MG63 (cell line): ENCODE results near the gene SH2D5. TPM values are rescaled to one million over a fixed set of nuclear protein-coding genes. Genes with fewer than 3 reads are reported as not detected.
"Not testable (repeated sequence)": the region's sequence is repeated elsewhere in the genome, so short reads cannot be mapped to it uniquely, and the experiment has no call there.

Source experiments
- DNase-seq: peaks from one replicate; pipeline ENCODE4 v3.0.0-alpha.2; 2020
- H3K27me3 ChIP-seq: fragments of 250-450 bp; sonication (Bioruptor Pico); 2 replicates; pipeline ENCODE4 v1.5.1; 2020; ENCODE audit warnings: mild to moderate bottlenecking, moderate library complexity
- H3K36me3 ChIP-seq: fragments of 250-450 bp; sonication (Bioruptor Pico); 2 replicates; pipeline ENCODE4 v1.5.1; 2020; ENCODE audit warnings: mild to moderate bottlenecking, moderate library complexity
- H3K4me3 ChIP-seq: fragments of 250-450 bp; sonication (Bioruptor Pico); 2 replicates; pipeline ENCODE4 v1.5.1; 2020; ENCODE audit warnings: mild to moderate bottlenecking, moderate library complexity
- H3K9me3 ChIP-seq: fragments of 250-450 bp; sonication (Bioruptor Pico); 2 replicates; pipeline ENCODE4 v1.5.1; 2020; ENCODE audit warnings: mild to moderate bottlenecking, moderate library complexity
- total RNA-seq: library from RNA; depleted of rRNA; stranded (reverse); fragments of >200 nt; shearing (Covaris generic); gene quantifications from 2 replicates; pipeline ENCODE4 v1.2.3, GENCODE V29; 2014; ENCODE audit warnings: low replicate concordance; rRNA removed

Gene SH2D5
- total RNA-seq, 1 experiment from 2014 or later, result 2.4 TPM

DNA sequence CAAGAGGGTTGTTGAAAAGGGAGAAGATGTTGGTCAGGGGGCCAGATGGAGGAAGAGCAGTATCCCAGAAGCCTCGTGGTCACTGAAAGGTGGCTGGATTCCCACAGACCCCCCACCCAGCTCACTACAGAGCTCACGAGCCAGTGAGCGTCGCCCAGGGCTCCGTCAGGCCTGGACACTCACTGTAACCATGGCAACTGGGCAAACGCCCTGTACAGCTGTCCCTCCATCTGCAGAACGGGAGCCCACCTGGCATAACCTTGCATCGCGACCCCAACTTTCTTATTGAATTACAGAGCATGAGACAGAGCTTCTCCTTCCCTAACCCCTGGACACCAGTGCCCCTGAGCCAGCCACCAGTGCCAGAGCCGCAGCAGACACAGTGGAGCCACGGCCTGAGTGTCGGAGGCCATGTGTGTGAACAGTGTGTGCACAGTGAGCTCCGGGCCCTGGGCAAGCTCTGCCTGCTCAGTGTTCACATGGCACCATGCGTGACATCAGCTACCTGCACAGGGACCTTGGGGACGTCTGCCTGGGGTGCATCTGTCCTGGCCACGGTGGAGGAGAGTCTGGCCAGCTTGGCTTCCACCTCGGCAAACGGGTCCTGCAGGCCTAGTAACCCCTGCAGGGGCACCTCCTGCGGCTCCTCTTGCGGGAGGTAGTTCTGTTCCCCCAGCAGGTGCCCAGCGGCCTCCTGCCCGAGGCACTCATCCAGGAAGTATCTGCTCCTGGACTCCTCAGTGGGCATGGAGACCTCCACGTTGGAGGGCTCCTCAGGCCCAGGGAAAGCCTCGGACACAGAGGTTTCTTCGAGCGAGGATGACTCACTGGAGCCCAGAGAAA is 45.4 kb downstream of the SH2D5 start:
- Histone ChIP-seq H3K36me3 (no peaks in the 10 kb centered on the region), H3K4me3 (no peak overlapping the region), H3K27me3 (no peaks in the 10 kb centered on the region), H3K9me3 (no peaks in the 10 kb centered on the region)
- DNase-seq, result no peak

DNA sequence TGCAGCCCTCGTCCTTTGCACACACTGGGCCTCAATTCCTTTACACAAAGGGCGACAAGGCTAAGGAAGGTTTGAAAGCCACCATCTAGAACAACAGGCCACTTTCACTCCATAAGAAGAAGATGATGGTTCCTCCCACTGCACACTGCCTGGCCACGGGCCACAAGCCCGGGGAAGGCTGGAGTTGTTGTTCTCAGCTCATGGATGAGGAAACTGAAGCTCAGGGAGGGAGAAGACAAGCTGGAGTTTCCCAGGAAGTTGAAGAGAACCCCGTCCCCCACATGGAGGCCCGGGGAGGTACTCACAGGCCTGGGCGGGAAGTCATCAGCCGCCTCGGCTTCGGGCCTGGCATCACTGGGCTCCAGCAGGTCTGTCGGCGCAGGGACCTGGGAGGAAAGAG is 46.8 kb downstream of the SH2D5 start:
- H3K36me3 ChIP-seq, result no peaks in the 10 kb centered on the region
- no peak for DNase-seq

GRCh38 chr1:20685099-20685662 is 47.3 kb downstream of the SH2D5 start:
- no peak for DNase-seq
- H3K9me3 ChIP-seq, result no peaks in the 10 kb centered on the region

More for the DNA sequence above, 46.8 kb downstream of the SH2D5 start:
- H3K9me3 ChIP-seq, result no peaks in the 10 kb centered on the region
- no peak overlapping the region for H3K4me3 ChIP-seq
- no peaks in the 10 kb centered on the region for H3K27me3 ChIP-seq

GRCh38 chr1:20684651-20685050 is 47.9 kb downstream of the SH2D5 start:
- no peak for DNase-seq
- H3K36me3 ChIP-seq, result no peaks in the 10 kb centered on the region
- H3K9me3 ChIP-seq, result no peaks in the 10 kb centered on the region
- H3K4me3 ChIP-seq, result no peak overlapping the region
- H3K27me3 ChIP-seq, result no peaks in the 10 kb centered on the region

More at GRCh38 chr1:20685099-20685662, 47.3 kb downstream of the SH2D5 start:
- Histone ChIP-seq H3K36me3 (no peaks in the 10 kb centered on the region), H3K27me3 (no peaks in the 10 kb centered on the region), H3K4me3 (no peak overlapping the region)

GRCh38 chr1:20684050-20684620 is 48.4 kb downstream of the SH2D5 start:
- H3K4me3 ChIP-seq, result no peak overlapping the region
- H3K9me3 ChIP-seq, result no peaks in the 10 kb centered on the region
- no peaks in the 10 kb centered on the region for H3K36me3 ChIP-seq
- no peaks in the 10 kb centered on the region for H3K27me3 ChIP-seq
- DNase-seq, result no peak

DNA sequence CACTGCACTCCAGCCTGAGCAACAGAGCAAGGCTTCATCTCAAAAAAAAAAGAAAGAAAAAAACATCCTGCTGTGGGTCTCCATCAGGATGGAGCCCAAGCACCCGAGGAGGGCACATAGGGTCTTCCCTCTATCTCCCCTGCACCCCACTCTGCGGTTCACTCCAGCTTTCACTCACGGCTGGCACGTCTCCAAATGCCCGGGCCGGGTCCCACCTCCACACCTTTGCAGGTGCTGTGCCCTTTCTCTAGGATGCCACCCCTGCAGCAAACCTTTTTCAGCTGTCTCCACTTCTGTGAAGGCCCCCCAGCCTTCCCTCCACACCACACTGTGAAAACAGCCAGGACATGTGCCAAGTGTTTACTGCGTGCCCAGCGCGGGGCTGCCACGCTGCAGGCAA is 48.9 kb downstream of the SH2D5 start:
- Histone ChIP-seq H3K36me3 (no peaks in the 10 kb centered on the region), H3K27me3 (no peaks in the 10 kb centered on the region), H3K4me3 (no peak overlapping the region), H3K9me3 (no peaks in the 10 kb centered on the region)
- DNase-seq, result no peak

DNA sequence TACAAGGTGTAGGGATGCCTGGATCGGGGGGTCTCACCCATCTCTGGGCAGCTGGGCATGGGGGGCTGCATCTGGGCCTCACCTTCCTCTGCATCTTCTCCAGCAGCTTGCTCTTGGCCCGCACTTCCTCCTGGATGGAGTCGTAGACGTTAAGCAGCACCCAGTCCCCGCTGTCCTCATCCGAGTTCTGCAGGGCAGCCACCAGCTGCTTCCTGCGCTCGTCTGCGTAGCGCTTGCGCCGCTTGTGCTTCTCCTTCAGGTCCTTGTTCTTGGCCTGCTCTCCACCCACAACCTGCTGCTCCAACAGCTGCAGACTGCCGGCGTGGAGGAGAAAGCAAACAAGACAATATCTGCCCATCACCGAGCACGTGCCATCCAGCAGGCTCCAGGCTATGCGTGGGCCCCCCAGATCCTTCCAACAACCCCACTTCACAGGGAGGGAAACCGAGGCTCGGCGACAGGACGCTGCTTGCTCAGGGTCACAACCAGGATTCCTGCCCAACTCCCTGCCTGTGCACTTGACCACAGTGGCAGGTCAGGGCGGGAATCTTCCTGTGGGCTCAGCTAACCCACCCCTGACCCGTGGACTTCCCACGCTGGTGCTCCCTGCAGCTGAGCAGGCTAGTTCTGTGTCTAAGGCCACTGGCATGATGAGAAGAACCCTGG is 49.8 kb downstream of the SH2D5 start:
- Histone ChIP-seq H3K36me3 (no peaks in the 10 kb centered on the region), H3K4me3 (no peak overlapping the region), H3K9me3 (no peaks in the 10 kb centered on the region), H3K27me3 (no peaks in the 10 kb centered on the region)
- no peak for DNase-seq

- no peak overlapping the region for H3K4me3 ChIP-seq
- H3K27me3 ChIP-seq, result no peaks in the 10 kb centered on the region
- no peaks in the 10 kb centered on the region for H3K9me3 ChIP-seq
- H3K36me3 ChIP-seq, result no peaks in the 10 kb centered on the region
- DNase-seq, result no peak
Observed at GRCh38 chr1:20681999-20682398, 50.5 kb downstream of the SH2D5 start.

- Histone ChIP-seq H3K36me3 (no peaks in the 10 kb centered on the region), H3K27me3 (no peaks in the 10 kb centered on the region), H3K4me3 (no peak overlapping the region), H3K9me3 (no peaks in the 10 kb centered on the region)
- DNase-seq, result no peak
Observed at GRCh38 chr1:20680269-20680668, 52.2 kb downstream of the SH2D5 start.

- Histone ChIP-seq H3K9me3 (no peaks in the 10 kb centered on the region), H3K4me3 (no peak overlapping the region), H3K36me3 (no peaks in the 10 kb centered on the region), H3K27me3 (no peaks in the 10 kb centered on the region)
- no peak for DNase-seq
Observed at GRCh38 chr1:20678599-20678998, 53.9 kb downstream of the SH2D5 start.

DNA sequence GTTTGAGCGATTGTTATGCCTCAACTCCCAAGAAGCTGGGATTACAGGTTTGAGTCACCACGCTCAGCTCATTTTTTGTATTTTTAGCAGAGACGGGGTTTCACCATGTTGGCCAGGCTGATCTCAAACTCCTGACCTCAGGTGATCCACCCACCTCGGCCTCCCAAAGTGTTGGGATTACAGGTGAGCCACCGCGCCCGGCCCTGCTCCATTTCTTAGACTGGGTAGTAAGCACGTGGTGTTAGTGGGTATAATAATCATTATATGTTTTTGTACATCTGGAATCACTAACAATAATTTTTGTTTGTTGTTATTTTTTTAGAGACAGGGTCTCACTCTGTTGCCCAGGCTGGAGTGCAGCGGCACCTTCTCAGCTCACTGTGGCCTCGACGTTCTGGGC is 58.9 kb downstream of the SH2D5 start:
- not testable (repeated sequence) for H3K27me3 ChIP-seq, H3K36me3 ChIP-seq, H3K9me3 ChIP-seq, H3K4me3 ChIP-seq, DNase-seq

DNA sequence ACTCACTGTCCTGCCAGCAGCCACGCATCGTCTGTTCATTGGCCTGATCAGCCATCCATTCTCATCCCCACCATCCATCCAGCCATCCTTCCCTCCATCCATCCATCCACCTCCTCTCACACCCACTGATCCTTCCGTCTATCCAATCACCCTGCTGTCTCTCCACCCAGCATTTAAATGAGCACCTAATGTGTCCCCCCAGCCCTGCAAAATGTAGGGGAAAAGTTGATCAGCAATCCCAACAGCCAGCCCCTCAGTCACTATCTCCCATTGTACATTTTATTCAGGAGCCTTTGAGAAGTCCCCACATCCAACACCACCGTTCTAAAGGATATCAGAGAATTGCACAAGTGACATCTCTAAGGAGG is 60.3 kb downstream of the SH2D5 start:
- Histone ChIP-seq H3K36me3 (no peaks in the 10 kb centered on the region), H3K27me3 (no peaks in the 10 kb centered on the region), H3K9me3 (no peaks in the 10 kb centered on the region), H3K4me3 (no peak overlapping the region)
- DNase-seq, result no peak

GRCh38 chr1:20670936-20671335 is 61.6 kb downstream of the SH2D5 start:
- no peaks in the 10 kb centered on the region for H3K9me3 ChIP-seq
- H3K4me3 ChIP-seq, result no peak overlapping the region
- H3K36me3 ChIP-seq, result no peaks in the 10 kb centered on the region
- H3K27me3 ChIP-seq, result no peaks in the 10 kb centered on the region
- DNase-seq, result no peak

Other genes with a start within 250 kb of the SH2D5 start
- gene CAMK2N1, start 246.5 kb downstream of the SH2D5 start, total RNA-seq, result 20.5 and 31.6 TPM in 2 replicates
- gene MUL1, start 224.6 kb downstream of the SH2D5 start, total RNA-seq, result 12.1 and 14.3 TPM in 2 replicates
- gene FAM43B, start 180.1 kb downstream of the SH2D5 start, total RNA-seq, result 0.15 TPM in 1 of 2 replicates, not detected in the other
- not detected in 2 replicates for gene CDA, start 143.6 kb downstream of the SH2D5 start, total RNA-seq
- gene PINK1, start 99.2 kb downstream of the SH2D5 start, total RNA-seq, result 73.3 and 84.0 TPM in 2 replicates
- 307 and 434 TPM in 2 replicates for gene DDOST, start 71.3 kb downstream of the SH2D5 start, total RNA-seq
- gene KIF17, start 14.7 kb downstream of the SH2D5 start, total RNA-seq, result 0.03 TPM in 1 of 2 replicates, not detected in the other
- gene HP1BP3, start 54.6 kb upstream of the SH2D5 start, total RNA-seq, result 211 and 227 TPM in 2 replicates